GM19324 (cell line): ENCODE measurements around the gene GRIK4.

Source experiments
- ATAC-seq: cut with Tn5 transposase; IDR thresholded peaks from one replicate; pipeline ENCODE4 v1.9.1; 2021; ENCODE audit warnings: mild to moderate bottlenecking, moderate library complexity; ENCODE audit not compliant: unreplicated experiment, low FRiP score

GRIK4 gene

DNA sequence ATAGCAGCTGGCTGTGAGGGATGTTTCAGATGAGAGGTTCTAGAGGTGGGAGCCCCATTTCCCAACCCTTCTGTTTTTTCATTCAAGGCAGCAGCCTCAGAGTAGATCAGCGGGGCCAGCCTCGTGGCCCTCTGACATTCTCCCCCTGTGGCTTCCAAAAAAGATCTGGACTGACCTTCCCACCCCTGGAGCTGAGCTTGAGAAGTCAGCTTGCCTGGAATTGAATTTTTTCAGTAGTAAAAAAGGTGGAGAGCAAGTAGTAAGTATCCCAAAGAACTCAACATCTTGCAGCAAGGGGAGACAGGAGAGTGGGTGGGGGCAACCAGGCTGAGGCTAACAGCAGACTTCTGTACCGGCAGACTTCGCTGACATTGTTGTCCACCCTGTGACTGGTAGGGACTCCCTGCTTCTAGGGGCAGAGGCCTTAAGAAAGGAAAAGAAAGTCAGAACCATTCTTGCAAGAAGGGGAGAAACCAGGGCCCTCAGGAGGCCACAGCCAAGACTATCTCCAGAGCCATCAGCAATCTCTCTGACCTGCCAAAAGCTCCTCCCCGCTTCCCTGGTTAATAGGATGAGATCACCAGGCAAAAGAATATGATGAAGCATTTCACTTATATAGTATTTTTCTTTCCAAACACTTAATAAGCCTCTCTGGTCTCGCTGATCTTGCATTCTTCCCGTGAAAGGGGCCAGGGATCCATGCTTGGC is 2.0 kb upstream of the GRIK4 start:
- ATAC-seq: no peak

DNA sequence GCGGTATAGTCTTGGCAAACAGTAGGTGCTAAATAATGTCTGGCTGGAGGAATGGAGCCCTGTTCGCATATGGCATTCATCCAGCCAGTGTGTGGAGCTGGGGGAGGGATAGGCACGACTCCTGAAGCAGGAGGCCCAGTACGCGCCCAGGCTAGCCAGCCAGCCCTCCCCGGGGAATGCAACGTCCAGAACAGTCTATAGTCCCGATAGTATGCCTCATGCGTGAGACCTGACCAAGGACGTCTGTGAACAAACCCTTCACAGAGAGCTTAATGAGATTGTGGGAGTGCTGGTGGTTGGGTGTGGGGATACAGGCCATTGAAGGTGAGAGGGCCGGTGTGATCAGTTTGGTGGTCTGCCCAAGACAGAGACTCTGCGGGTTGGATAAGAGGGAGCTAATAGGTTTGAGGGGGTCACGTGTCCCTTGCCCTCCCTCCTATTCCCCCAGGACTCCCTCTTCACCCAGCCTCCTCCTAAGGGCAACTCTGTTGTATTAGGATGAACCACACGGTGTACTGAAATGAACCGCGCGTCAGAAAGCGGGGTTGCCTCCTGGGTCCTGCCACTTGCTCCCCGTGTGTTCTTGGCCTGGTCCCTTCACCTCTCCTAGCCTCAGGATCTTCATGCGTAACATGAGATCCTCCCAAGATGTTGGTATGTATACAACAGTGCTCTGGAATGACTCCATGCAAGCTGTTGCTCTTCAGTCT is 987 bp upstream of the GRIK4 start:
- ATAC-seq: no peak

DNA sequence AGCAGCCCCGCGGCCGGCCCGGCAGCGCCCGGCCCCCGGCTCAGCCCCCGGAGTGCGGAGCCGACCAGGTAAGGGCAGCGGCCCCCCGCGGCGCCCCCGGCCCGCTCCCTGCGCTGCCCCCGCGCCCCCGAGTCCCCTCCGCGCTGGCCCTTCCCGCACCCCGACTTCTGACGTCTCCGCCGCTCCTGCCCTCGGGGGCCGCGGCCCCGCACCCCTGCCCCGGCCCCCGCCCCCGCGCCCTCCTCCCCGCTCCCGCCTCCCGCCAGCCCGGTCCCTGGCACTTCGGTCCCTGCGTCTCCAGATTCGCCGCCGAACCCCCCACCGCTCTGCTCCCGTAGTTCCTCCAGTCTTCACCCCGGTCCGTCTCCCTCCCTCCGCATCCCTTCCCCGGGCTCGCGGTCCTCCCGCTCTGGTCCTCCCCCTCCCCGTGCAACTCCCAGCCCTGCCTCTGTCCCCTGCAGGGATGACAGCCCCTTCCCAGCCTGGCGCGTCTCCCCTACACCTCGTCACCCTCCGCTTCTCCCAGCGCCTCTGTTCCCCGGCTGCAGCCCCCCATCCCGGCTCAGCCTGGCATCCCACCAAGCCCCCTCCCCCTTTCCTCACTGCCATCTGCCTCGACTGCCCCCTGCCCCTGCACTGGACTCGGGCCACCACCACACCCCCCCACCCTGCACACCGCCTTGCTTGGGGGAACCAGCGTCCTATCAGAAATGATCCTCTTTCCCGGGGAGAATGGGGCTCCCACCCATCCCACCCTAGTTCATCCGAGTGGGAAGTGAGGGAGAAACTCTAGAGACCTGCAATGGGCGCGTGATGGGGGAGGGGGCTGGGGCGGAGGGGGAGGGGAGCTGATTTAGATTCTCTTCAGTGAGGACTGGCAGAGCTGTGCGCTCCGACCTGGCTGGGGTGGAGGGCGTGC is 531 bp downstream of the GRIK4 start:
- ATAC-seq: no peak

DNA sequence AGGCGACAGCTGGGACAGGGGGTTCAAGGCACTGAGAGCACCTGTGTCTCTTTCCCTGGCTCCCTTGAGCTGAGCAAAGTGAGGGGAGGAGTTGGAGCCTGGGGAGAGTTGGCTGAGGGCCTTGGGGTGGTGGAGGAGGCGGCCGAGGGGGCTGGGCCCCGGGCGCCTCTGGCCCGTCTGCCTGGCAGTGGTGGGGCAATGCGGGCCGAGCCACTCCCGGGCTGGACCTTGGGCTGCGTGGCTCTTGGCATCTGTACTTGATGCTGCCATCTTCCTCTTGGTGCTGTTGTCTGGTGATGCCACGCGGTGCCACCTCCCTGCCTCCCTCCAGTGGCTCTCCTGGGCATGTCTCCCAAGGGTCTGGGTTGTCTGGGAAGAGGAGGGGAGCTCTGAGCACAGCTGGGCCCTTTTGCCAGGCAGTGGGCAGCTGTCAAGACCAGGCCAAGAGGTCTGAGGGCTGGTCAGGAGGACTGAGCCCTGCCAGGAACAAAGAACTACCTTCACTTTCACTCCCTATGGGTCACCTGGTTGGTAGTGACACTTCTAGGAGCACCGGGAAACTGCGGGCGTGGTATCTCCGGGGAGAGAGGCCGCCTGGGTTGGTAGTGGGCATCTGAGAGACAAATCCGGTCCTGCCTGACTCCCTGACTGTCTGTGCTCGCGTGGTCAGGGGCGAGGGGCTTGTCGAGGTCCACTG is 1.3 kb downstream of the GRIK4 start:
- no peak for ATAC-seq

DNA sequence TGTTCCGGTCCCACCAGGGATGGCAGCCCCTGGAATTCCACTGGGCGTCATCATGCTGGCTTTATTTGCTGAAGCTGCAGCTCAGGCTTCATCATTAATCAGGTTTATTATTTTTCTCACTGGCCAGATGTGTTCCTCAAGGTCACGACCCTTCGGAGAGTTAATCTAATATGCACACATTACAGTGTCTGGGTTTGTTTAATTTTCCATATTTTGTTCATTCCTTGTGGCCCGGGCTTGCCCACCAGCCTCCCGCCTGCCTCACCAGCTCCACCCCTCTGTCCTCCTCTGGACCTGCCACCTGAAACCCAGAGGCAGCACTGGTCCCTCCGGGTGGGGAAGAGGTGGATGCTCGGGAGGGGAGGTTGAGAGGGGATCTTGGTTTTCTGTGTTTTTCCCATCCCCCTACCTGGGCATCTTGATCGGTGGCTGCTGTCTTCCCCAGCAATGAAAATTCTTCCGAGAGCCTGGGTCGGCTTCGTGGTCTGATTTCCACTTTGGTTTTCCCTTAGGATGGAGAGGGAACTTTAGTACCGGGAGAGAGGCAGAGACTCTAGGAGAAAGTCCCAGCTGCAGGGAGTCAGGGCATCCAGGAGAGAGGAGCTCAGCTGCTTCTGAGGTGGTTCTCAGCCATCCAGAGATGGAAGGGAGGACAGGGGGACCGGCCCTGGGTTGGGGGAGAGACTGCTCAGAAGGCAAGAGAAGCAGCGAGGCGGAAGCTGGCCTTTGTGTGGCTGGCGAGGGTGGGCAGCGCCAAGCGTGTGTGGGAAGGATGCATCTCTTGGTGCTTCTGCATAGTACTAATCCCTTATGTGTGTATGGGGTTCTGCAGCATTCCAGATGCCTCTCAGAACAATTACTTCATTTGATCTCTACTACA is 2.1 kb downstream of the GRIK4 start:
- ATAC-seq: no peak

DNA sequence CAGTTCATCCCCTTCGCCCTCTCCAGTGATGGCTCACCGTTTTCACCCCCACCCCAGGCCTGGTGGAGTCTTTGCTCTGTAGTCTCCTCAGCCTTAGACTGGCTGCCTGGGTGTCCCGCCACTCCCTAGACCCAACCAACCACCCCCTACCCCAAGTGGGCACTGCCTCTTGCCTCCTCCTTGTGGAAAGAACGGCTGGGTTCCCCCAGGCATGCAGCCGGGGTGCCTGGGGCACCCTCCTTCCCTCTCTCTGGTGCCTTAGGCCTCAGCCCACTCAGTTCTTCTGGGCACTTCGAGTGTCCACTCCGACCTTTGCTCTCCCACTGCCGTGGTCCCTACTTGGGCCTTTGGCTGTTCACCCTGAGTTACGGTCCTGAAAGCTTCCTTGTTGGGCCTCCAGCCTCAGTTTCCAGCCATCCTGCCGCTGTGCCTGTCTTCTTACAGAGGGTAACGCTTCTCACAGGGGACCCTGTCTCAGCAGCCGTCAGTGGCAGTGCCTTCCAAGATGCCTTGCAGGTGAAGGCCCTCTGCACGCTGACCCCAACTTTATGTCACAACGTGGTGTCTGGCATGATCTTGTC is 3.1 kb downstream of the GRIK4 start:
- no peak for ATAC-seq

DNA sequence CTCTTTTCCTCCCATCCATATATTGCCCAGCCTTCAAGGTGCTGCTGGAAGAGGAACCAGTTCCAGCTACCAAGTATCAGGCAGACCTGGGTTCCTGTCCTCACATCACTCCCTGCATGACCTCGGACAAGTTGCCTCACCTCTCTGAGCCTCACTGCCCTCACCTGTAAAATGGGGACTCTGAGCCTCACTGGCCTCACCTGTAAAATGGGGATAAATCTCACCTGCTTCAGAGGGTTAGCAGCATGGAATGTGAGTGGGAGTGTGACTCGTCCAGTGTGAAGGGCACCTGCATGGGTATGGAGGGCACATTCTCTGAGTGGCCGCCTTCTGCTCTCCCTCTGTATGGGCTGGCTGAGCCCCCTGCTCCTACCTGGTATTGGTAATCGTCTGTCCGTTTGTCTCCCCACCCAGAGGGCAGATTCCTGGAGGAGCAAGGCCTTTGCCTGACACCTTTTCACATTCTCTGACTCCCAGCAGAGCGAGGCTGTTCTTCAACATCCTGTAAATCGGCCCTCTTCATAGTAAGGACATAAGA is 3.7 kb downstream of the GRIK4 start:
- no peak for ATAC-seq

DNA sequence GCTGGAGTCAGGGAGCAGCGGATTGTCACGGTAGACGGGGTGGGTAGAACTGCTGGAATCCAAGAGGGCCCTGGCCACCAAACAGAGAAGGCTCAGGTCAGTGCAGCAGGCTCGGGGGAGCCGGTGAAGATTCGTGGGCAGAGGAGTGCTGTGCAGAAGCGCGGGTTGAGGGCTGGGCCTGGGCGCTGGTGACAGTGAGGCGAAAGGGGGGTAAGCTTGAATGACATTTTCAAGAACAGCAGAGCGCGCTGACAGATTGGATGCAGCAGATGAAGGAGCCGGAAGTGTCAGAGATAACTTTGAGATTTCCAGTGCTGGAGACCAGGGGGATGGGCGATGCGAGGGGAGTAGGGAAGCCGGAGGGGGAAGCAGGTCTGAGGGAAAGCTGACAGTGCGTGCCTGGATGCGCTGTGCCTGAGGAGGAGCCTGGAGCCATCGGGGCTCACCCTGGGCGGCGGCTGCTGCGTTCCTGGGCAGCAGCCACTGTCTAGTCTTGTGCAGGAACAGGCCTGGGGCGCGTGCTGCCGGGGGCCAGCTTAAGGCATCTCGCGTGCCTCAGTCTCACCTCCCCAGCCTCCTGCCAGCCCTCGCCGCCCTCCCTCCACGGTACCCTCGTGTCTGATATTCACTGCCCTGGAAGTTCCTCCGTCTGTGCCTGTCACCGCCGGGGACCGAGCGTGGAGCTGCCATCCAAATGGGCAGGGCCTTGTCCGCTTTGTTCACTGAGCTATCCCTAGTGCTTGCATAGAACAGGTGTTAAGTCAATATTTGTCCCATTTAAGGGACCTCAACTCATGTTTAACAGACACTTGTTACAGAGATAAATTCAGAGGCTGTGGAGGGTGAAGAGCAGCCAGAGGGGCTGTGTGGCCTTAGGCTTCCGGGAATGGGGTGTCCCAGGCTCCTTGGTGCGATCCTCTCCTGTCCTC is 5.2 kb downstream of the GRIK4 start:
- ATAC-seq: no peak

DNA sequence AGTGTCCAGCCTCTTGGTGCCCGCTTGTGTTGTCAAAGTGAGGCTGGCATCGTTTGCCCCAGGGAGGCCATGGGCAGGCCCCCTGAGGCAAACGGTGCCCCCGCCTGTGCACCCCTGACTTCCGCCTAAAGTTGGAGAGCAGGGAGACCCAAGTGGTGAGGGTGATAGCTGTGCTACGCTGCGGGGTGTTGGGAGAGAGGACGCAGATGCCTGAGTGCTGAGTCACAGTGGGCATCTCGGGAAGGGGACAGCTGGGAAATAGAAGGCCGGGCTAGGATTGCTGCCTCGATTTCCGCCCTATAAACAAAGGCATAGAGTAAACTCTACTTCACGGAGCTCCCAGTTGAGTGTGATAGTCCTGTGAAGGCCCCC is 5.8 kb downstream of the GRIK4 start:
- no peak for ATAC-seq

DNA sequence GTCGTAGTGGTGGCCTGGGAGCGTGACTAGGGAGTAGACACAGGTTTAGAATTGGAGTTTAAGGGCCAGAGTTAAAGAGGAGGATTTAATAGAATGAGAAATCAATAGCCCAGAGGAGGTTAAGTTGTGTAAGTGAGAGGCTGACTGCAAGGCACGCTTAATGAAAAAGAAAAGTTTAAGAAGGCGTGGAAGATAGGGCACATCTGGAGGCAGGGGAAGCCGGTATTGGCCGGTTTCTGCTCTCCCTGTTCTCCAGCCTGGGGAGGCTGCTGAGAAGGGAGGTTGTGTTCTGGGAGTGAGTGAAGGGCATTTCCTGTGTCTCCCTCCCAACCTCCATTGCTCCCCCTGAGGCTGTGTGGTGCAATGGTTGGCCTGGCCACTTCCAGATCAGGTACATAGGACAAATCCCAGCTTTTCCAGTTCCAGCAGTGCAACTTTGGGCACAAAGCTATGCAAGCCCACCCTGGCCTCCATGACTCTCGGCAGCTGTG is 6.3 kb downstream of the GRIK4 start:
- no peak for ATAC-seq

DNA sequence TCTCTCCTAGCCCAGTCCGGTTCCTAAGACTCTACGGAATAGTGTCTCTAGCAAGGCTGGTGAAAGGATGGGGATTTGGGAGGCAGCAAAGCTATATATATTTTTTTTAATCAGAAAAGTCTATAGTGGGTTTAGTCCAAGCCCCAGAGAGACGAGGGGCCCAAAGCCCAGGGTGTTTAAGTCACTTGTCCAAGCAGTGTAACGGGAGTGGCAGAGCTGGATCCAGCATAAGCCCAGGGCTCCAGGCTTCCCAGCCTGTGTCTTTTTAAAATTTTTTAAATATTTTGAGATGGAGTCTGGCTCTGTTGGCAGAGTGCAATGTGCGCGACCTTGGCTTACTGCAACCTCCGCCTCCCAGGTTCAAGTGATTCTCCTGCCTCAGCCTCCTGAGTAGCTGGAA is 6.8 kb downstream of the GRIK4 start:
- no peak for ATAC-seq

DNA sequence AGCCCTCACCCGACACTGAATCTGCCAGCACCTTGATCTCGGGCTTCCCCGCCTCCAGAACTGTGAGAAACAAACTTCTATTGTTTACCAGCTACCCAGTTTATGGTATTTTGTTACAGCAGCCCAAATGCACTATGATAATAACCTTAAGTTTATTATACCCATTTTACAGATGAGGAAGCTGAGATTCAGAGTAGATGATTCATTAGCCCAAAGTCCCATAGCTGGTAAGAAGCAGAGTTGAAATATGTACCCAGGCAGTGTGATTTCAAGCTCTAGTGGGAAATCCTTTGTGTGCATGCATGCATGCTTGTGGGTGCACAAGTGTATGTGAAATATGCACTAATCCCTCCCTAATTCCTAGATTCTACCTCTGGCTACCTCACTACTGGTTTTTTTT is 7.9 kb downstream of the GRIK4 start:
- ATAC-seq: no peak

DNA sequence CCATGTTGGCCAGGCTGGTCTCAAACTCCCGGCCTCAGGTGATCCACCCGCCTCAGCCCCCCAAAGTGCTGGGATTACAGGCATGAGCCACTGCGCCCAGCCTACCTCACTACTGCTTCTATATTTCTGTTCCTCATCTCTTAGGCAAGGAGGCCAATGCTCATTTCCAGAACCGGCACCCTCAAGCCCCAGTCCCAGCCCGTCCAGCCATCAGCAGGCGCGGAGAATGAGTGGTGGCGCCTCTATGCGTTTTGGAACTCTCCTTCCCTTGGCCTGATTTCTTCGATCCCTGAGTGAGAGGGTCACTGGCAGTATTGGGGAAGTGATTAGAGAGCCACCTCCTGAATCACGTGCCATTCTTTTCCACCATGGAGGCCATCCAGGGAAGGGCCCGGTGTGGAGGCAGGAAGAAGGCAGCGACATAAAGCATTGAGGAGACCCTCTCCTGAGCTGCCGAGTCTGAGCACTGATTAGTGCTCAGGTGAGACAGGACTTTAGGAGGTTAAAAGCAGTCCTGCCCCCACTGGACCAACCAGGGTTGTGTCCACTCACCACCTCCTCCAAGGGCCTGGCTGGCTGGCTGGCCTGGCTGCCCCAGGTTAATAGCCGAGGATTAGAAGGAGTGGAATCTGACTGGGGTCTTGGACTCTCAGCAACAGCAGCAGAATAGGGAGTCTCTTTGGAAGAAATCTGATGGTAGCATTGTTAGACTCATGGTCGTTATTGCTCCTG is 8.7 kb downstream of the GRIK4 start:
- no peak for ATAC-seq

DNA sequence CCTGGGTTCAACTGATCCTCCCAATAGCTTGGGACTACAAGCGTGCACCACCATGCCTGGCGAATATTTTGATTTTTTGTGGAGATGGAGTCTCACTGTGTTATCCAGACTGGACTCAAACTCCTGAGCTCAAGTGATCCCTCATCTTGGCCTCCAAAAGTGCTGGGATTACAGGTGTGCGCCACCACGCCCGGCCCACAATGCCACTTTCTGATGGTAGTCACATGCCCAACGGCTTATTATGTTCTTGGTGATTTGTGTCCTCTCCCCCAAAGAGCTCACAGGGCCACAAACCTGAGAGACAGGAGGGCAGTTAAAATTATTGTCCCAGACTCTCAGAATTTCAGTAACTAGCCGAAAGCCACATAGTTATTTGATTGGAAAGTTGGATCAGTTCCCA is 9.6 kb downstream of the GRIK4 start:
- no peak for ATAC-seq

DNA sequence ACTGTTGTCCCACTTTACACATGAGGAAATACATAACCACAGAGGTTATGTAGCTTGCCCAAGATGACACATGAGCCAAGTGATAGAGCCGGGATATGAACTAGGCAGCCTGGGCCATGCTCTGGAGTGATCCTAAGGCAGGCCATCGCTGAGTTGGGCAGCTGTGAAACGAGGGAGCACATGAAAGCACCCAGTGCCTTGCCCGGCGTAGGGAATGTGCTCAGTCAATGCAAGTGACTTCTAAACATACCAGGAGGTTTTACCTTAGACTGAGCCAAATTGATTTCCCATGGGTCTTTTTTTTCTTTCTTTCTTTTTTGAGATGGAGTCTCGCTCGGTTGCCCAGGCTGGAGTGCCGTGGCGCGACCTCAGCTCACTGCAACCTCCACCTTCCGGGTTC is 10.5 kb downstream of the GRIK4 start:
- ATAC-seq: no peak

DNA sequence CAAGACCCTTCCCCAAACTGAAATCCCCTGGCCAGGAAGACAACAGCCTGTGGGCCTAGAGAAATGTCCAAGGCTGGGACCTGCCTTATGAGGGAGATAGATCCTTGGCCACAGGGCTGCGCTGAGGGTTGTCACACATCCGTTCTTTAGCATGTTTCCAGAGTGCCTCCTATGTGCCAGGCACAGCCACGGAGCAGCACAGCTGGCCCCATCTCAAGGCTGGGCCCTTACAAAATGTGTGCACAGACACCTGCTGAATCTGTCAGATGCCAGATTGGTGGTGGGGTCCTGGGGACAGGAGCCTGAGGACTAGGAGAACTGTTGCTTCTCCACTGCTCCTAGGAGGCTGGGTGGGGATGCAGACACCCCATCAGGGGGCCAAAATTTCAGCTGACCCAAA is 11.2 kb downstream of the GRIK4 start:
- ATAC-seq: no peak

DNA sequence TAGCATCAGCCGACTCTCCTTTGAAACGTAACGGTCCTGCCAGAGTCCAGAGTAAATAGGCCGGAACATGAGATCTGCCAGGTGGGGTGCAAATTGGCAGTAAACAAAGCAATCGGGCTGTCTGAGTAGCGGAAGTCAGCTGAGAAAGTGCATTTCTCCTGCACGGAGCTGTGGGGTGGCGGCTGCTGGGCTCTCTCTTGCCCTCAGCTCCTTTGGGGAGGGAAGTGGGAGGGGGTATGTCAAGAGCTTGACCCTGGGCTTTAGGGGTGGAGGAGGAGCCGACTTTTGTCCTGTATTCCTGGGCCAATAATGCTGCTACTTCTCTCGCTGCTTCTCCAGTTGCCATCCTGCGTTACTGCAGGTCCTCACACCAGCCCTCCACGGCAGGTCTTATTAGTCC is 11.6 kb downstream of the GRIK4 start:
- ATAC-seq: no peak
